OCI-LY3 (cell line): ENCODE results near the gene CNTNAP2.

ENCODE experiments used
- H2AFZ ChIP-seq: fragments of 200-600, 300-600 bp; shearing (Covaris generic); 2 replicates; pipeline ENCODE4 v1.6.0; 2014; ENCODE audit warnings: antibody characterized with exemption, low read depth, low read length
- H3K27ac ChIP-seq: fragments of 200-600, 300-600 bp; sonication (generic); 2 replicates; pipeline ENCODE4 v1.5.1; 2014; ENCODE audit warnings: mild to moderate bottlenecking, low read length, moderate library complexity, mixed read lengths
- H3K27me3 ChIP-seq: fragments of 200-600, 300-600 bp; sonication (generic); 2 replicates; pipeline ENCODE4 v1.6.1; 2014; ENCODE audit warnings: low read depth, low read length, mixed read lengths
- H3K36me3 ChIP-seq: fragments of 200-600, 300-600 bp; sonication (generic); replicated peaks from 2 replicates; pipeline ENCODE3; 2014; ENCODE audit warnings: low read depth, low read length, mixed read lengths
- H3K4me1 ChIP-seq: fragments of 300-600, 200-600 bp; sonication (generic); 2 replicates; pipeline ENCODE4 v1.6.1; 2014; ENCODE audit warnings: low read length, mixed read lengths
- H3K4me2 ChIP-seq: fragments of 200-600, 300-600 bp; sonication (generic); 2 replicates; pipeline ENCODE4 v1.6.1; 2014; ENCODE audit warnings: low read length, mixed read lengths
- H3K4me3 ChIP-seq: fragments of 300-600, 200-600 bp; sonication (generic); 2 replicates; pipeline ENCODE4 v1.5.1; 2014; ENCODE audit warnings: antibody characterized with exemption, mild to moderate bottlenecking, low read length, moderate library complexity
- H3K79me2 ChIP-seq: fragments of 300-600, 200-600 bp; shearing (Covaris generic); 2 replicates; pipeline ENCODE4 v1.6.1; 2014; ENCODE audit warnings: mild to moderate bottlenecking, low read length, mixed read lengths
- H3K9ac ChIP-seq: fragments of 300-600, 200-600 bp; shearing (Covaris generic); 2 replicates; pipeline ENCODE4 v1.6.0; 2014; ENCODE audit warnings: mild to moderate bottlenecking, low read length, moderate library complexity
- H3K9me3 ChIP-seq: fragments of 200-600, 300-600 bp; shearing (Covaris generic); 2 replicates; pipeline ENCODE4 v1.6.1; 2014; ENCODE audit warnings: low read length, mixed read lengths; ENCODE audit not compliant: insufficient read depth
- H4K20me1 ChIP-seq: fragments of 200-600, 300-600 bp; sonication (generic); 2 replicates; pipeline ENCODE4 v1.6.1; 2016; ENCODE audit warnings: low read length, mixed read lengths; ENCODE audit not compliant: insufficient read depth
- EZH2phosphoT487 ChIP-seq: fragments of 200-600 bp; shearing (Covaris generic); IDR thresholded peaks from 2 replicates; pipeline ENCODE4 v1.6.1; 2018; ENCODE audit warnings: antibody characterized with exemption, mixed run types, low read depth
- TF ChIP-seq, protein P1 (sequence below): fragments of 200-600, 300-600 bp; sonication (generic); IDR thresholded peaks from 2 replicates; pipeline ENCODE4 v1.5.1; 2014; ENCODE audit warnings: antibody characterized with exemption, low read length, low read depth

The CNTNAP2 gene

DNA sequence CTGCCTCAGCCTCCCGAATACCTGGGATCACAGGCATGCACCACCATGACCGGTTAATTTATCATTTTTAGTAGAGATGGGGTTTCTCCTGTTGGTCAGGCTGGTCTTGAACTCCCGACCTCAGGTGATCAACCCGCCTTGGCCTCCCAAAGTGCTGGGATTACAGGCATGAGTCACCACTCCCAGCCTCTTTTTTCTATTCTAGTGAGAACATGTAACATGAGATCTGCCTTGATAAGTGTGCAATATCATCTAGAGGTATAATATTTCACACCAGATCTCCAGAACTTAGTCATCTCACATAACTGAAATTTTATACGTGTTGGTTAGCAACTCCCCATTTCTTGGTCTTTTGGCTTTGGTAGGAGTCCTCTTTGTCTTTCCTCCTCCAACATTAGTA is 656.9 kb downstream of the CNTNAP2 start:
- H3K9ac ChIP-seq = no peak overlapping the region
- H2AFZ ChIP-seq = no peak overlapping the region
- TF ChIP-seq EZH2phosphoT487 = no peak
- H3K27ac ChIP-seq = no peak overlapping the region
- H3K79me2 ChIP-seq = no peaks in the 10 kb centered on the region
- no peaks in the 10 kb centered on the region for H3K36me3 ChIP-seq
- no peaks in the 10 kb centered on the region for H3K27me3 ChIP-seq
- no peaks in the 10 kb centered on the region for H3K4me1 ChIP-seq
- no peaks in the 10 kb centered on the region for H3K9me3 ChIP-seq
- no peak overlapping the region for H3K4me2 ChIP-seq
- no peaks in the 10 kb centered on the region for H4K20me1 ChIP-seq
- H3K4me3 ChIP-seq = no peak overlapping the region

DNA sequence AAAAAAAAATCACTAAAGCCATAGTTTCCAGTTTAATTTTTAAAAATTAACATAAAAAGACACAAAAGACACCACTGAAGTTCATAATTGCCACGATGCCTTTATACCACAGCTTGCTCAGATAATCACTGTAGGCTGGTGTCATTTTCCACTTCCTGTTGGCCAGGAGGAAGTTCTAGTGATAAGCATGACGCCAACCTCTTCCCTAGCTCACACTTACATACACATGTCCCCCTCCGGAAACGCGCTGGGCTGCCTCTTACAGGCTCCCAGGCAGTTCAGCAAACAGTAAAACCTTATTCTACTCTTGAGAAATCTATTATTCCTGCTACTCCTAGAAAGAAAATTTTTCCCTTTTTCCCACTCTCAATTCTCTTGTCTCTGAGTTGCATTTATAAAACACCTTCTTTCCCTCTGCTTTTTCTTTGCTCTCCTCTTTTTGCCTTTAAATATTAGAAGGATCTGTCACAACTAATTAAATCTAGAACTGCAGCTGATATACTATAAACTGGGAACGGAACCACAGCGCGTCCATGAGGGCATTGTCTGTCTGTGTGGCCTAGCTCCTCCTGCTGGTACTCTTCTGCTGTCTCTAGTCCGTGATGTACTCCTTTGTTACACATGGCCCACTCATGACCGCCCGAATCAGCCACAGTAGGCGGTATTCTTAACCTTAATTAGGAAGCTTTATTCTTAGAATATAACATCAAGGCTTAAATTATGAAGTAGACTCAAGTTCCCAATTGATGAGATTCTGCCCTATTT is 664.9 kb downstream of the CNTNAP2 start:
- Histone ChIP-seq H3K4me1 (no peaks in the 10 kb centered on the region), H3K9ac (no peak overlapping the region), H3K27me3 (no peaks in the 10 kb centered on the region), H4K20me1 (no peaks in the 10 kb centered on the region), H3K4me3 (no peak overlapping the region), H3K4me2 (no peak overlapping the region), H3K79me2 (no peaks in the 10 kb centered on the region), H3K36me3 (no peaks in the 10 kb centered on the region), H3K9me3 (no peaks in the 10 kb centered on the region), H2AFZ (no peak overlapping the region), H3K27ac (no peak overlapping the region)
- TF ChIP-seq EZH2phosphoT487 = no peak
- TF ChIP-seq, protein P1, sequence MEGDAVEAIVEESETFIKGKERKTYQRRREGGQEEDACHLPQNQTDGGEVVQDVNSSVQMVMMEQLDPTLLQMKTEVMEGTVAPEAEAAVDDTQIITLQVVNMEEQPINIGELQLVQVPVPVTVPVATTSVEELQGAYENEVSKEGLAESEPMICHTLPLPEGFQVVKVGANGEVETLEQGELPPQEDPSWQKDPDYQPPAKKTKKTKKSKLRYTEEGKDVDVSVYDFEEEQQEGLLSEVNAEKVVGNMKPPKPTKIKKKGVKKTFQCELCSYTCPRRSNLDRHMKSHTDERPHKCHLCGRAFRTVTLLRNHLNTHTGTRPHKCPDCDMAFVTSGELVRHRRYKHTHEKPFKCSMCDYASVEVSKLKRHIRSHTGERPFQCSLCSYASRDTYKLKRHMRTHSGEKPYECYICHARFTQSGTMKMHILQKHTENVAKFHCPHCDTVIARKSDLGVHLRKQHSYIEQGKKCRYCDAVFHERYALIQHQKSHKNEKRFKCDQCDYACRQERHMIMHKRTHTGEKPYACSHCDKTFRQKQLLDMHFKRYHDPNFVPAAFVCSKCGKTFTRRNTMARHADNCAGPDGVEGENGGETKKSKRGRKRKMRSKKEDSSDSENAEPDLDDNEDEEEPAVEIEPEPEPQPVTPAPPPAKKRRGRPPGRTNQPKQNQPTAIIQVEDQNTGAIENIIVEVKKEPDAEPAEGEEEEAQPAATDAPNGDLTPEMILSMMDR = no peak

DNA sequence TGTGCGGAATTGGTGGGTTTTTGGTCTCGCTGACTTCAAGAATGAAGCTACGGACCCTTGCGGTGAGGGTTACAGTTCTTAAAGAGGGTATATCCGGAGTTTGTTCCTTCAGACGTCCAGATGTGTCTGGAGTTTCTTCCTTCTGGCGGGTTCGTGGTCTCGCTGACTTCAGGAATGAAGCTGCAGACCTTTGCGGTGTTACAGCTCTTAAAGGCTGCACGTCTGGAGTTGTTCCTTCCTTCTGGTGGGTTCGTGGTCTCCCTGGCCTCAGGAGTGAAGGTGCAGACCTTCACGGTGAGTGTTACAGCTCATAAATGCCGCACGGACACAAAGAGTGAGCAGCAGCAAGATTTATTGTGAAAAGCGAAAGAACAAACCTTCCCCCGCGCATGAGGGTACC is 670.7 kb downstream of the CNTNAP2 start:
- Histone ChIP-seq H3K4me2 (no peak overlapping the region), H3K9ac (no peak overlapping the region), H3K79me2 (no peaks in the 10 kb centered on the region), H3K9me3 (no peaks in the 10 kb centered on the region), H3K4me3 (no peak overlapping the region), H4K20me1 (no peaks in the 10 kb centered on the region), H2AFZ (no peak overlapping the region), H3K4me1 (no peaks in the 10 kb centered on the region), H3K36me3 (no peaks in the 10 kb centered on the region), H3K27ac (no peak overlapping the region), H3K27me3 (no peaks in the 10 kb centered on the region)
- TF ChIP-seq, protein P1 = no peak
- TF ChIP-seq EZH2phosphoT487 = no peak

DNA sequence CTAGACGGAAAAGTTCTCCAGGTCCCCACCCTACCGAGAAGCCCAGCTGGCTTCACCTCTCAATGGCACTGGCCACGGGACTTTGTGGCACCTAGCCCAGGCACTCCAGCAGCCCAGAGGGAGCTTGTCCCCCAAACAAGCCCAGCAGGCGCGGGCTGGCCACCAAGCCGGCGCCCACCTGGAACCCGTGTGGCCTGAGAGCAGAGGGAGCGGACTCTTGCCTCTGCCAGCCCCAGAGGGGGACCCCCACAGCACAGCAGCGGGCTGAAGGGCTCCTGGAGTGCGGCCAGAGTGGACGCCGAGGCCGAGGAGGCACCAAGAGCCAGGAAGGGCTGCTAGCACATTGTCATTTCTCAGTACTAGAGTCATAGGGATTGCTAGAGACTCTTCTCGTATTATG is 671.4 kb downstream of the CNTNAP2 start:
- no peaks in the 10 kb centered on the region for H4K20me1 ChIP-seq
- H2AFZ ChIP-seq = no peak overlapping the region
- TF ChIP-seq, protein P1 = no peak
- no peak for TF ChIP-seq EZH2phosphoT487
- no peaks in the 10 kb centered on the region for H3K4me1 ChIP-seq
- H3K27ac ChIP-seq = no peak overlapping the region
- no peaks in the 10 kb centered on the region for H3K27me3 ChIP-seq
- H3K4me3 ChIP-seq = no peak overlapping the region
- no peak overlapping the region for H3K4me2 ChIP-seq
- H3K36me3 ChIP-seq = no peaks in the 10 kb centered on the region
- H3K9me3 ChIP-seq = no peaks in the 10 kb centered on the region
- H3K79me2 ChIP-seq = no peaks in the 10 kb centered on the region
- H3K9ac ChIP-seq = no peak overlapping the region
